ENCODE measurements around the gene KCTD16. TPM values are rescaled to one million over a fixed set of nuclear protein-coding genes. Genes with fewer than 3 reads are reported as not detected.

KCTD16 gene
- total and polyA plus RNA-seq, 2 experiments from 2014 or later = 0.02 to 0.76 TPM

GRCh38 chr5:144237851-144238250 lies 67.2 kb downstream of the KCTD16 start:
- no peak overlapping the region for H3K27ac Mint-ChIP-seq
- Histone ChIP-seq H3K4me3 (no peak overlapping the region), H3K9me2 (ENCODE audit: insufficient read depth) (peaks cover 5% of the 10 kb centered on the region), H3K36me3 (ENCODE audit: insufficient read depth) (no peaks in the 10 kb centered on the region), H3K27me3 (ENCODE audit: insufficient read depth) (no peaks in the 10 kb centered on the region), H4K20me1 (replicated peaks; ENCODE audit: insufficient read depth) (no peaks in the 10 kb centered on the region), H3K4me2 (no peak overlapping the region), H3F3A (replicated peaks; ENCODE audit: low read depth) (no peaks in the 10 kb centered on the region), H3K27ac (ENCODE audit: low read depth) (no peak overlapping the region), H3K79me2 (replicated peaks; ENCODE audit: insufficient read depth) (no peaks in the 10 kb centered on the region), H2AFZ (no peak overlapping the region), H3K4me1 (ENCODE audit: insufficient read depth) (peaks cover 17% of the 10 kb centered on the region)
- TF ChIP-seq ZNF331 (CRISPR knock-in tag; IDR thresholded peaks at IDR 0.05; ENCODE audit: low read depth) (no peak), JUNB (IDR thresholded peaks at IDR 0.05; ENCODE audit: unreplicated experiment) (no peak), CTCF (conservative IDR thresholded peaks at IDR 0.05; ENCODE audit: low read depth in 2 of 2) (no peak), EZH2phosphoT487 (IDR thresholded peaks at IDR 0.05; ENCODE audit: unreplicated experiment) (no peak), NANOG (IDR thresholded peaks at IDR 0.05; ENCODE audit: borderline replicate concordance) (no peak), POLR2AphosphoS5 (IDR thresholded peaks at IDR 0.05; ENCODE audit: low read depth) (no peak), EZH2 (IDR thresholded peaks at IDR 0.05; ENCODE audit: low read depth, unreplicated experiment) (no peak), ZNF114 (CRISPR knock-in tag; IDR thresholded peaks at IDR 0.05) (no peak), REST (IDR thresholded peaks at IDR 0.05; ENCODE audit: unreplicated experiment) (no peak), ETS1 (IDR thresholded peaks at IDR 0.05) (no peak), CREB1 (CRISPR knock-in tag; IDR thresholded peaks at IDR 0.05; ENCODE audit: low read depth) (no peak), STAT1 (IDR thresholded peaks at IDR 0.05; ENCODE audit: unreplicated experiment) (no peak), ZNF462 (CRISPR knock-in tag; IDR thresholded peaks at IDR 0.05) (no peak)
- no peaks in the 10 kb centered on the region for H3K9me3 Mint-ChIP-seq
- no peak overlapping the region for H3K4me3 Mint-ChIP-seq
- H3K27me3 Mint-ChIP-seq (ENCODE audit: insufficient read depth, low read depth, poor library complexity) = no peaks in the 10 kb centered on the region
- ATAC-seq (no peak), DNase-seq (ENCODE audit: low spot score) (no peak)
- no peaks in the 10 kb centered on the region for H3K36me3 Mint-ChIP-seq (ENCODE audit: low read depth)
- peaks cover 18% of the 10 kb centered on the region; the same call in 2 of the 3 replicates for H3K4me1 Mint-ChIP-seq
